HG03280 (cell line): Measurements from ENCODE around the gene GABPB1.

Source experiments
- ATAC-seq: cut with Tn5 transposase; IDR thresholded peaks from one replicate; pipeline ENCODE4 v1.9.1; 2021; ENCODE audit warnings: mild to moderate bottlenecking, moderate library complexity; ENCODE audit not compliant: unreplicated experiment

GABPB1 gene

DNA sequence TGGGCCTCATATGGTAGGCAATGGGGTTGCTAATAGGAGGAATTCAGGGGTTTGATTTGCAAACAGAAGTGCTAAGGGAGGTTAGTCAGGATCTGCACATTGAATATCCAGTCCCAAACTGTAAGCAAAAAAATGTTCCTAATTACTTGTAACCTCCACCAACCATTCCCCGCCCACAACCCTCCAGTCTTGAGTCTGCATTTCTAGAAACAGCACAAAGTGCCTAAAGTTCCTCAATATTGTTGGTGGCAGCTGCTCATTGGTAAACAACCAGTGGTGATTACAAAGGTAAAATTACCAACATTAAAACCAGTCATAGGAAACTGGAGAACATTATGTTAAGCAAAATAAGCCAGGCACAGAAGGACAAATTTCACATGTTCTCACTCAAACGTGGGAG, 108.4 kb downstream of the GABPB1 start:
- ATAC-seq = no peak

GRCh38 chr15:50244959-50245624, 109.9 kb downstream of the GABPB1 start:
- ATAC-seq = no peak

DNA sequence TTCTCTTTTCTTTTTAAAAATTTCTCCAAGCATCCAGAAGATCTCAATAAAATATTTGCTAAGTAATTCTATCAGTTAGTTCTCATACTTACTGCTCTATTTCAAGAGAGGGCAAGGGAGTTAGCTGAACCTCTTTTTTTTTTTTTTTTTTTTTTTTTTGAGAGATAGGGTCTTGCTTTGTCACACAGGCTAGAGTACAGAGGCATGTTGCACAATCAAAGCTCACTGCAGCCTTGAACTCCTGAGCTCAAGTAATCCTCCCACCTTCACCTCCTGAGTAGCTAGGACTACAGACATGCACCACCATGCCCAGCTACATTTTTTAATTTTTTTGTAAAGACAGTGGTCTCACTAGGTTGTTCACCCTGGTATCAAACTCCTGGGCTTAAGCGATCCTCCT, 110.8 kb downstream of the GABPB1 start:
- no peak for ATAC-seq

GRCh38 chr15:50241684-50242450, 113.1 kb downstream of the GABPB1 start:
- ATAC-seq = no peak

GRCh38 chr15:50238255-50238654, 116.7 kb downstream of the GABPB1 start:
- no peak for ATAC-seq

GRCh38 chr15:50236433-50236832, 118.6 kb downstream of the GABPB1 start:
- no peak for ATAC-seq

DNA sequence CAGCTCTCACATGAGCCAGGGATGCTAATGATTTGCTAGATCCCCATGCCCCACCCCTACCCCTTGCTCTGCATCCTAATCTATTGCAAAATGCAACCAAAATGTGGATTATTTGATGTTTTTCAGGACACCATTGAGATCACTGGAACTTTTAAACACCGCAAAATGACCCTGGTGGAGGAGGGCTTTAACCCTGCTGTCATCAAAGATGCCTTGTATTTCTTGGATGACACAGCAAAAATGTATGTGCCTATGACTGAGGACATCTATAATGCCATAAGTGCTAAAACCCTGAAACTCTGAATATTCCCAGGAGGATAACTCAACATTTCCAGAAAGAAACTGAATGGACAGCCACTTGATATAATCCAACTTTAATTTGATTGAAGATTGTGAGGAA, 119.2 kb downstream of the GABPB1 start:
- ATAC-seq = no peak

GRCh38 chr15:50234764-50235163, 120.2 kb downstream of the GABPB1 start:
- ATAC-seq = no peak

GRCh38 chr15:50233192-50233736, 121.7 kb downstream of the GABPB1 start:
- ATAC-seq = no peak

DNA sequence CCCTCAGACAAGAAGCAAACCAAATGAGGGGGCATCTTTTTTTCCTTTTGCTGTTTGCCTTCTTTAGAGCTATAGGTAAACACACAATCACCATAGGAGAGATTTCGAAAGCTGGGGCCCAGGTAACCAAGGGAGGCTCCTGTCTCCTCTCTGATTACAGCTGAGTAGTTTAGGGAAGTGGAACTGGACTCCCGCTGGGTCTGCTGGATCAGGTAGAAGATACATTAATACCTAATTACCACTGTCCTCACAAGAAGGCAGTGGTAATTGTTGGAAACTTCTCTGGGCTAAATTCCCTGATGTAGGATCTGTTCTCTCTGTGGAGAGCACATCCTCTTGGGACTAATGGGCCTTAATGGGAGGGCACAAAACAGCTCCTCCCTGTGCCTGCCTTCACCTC, 122.2 kb downstream of the GABPB1 start:
- ATAC-seq = no peak

GRCh38 chr15:50231761-50232160, 123.2 kb downstream of the GABPB1 start:
- no peak for ATAC-seq

GRCh38 chr15:50229336-50229735, 125.7 kb downstream of the GABPB1 start:
- ATAC-seq = no peak

DNA sequence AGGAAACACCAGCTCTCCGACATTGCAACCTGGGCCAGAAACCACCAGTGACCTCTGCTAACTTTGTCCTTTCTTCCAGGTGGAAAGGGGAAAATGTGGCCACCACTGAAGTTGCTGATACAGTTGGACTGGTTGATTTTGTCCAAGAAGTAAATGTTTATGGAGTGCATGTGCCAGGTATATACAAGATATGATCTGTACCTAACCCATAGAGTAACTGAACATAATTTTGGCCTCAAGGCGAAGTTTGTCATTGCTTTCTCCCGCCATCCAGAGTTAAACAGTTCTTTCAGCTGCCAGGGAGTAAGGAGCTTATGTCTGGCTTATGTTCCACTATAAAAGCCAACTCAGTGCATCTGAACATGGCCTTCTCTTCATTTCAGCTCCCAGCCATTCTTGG, 126.1 kb downstream of the GABPB1 start:
- ATAC-seq = no peak

GRCh38 chr15:50227076-50227475, 127.9 kb downstream of the GABPB1 start:
- no peak for ATAC-seq

GRCh38 chr15:50225938-50226337, 129.1 kb downstream of the GABPB1 start:
- ATAC-seq = no peak
